GM12892 (cell line): ENCODE results near the gene KIF5B.

ENCODE experiments used
- POLR2A ChIP-seq: IDR thresholded peaks from 2 replicates; pipeline ENCODE4 v1.6.1; 2011; ENCODE audit warnings: low read depth, low read length, control low read depth
- TAF1 ChIP-seq: IDR thresholded peaks from 2 replicates; pipeline ENCODE4 v1.6.1; 2011; ENCODE audit warnings: low read depth, mild to moderate bottlenecking, control low read depth, low read length, borderline replicate concordance

GRCh38 chr10:32048282-32048681, 7.9 kb downstream of the KIF5B start:
- TF ChIP-seq POLR2A: no peak
- TF ChIP-seq TAF1: no peak
